A549 (cell line): Measurements from ENCODE around the gene ZXDC.

Source experiments
- CTCF ChIP-seq: fragments of >200 bp; sonication (Bioruptor Twin); formaldehyde crosslinking; IDR thresholded peaks from 3 replicates; pipeline ENCODE4 v1.5.1; 2016
- KDM1A ChIP-seq: fragments of 200-600 bp; sonication (generic); IDR thresholded peaks from 2 replicates; pipeline ENCODE4 v1.6.1; 2016; ENCODE audit warnings: low read depth, mild to moderate bottlenecking
- POLR2A ChIP-seq: IDR thresholded peaks from 2 replicates; pipeline ENCODE4 v1.6.1; 2012; ENCODE audit warnings: mild to moderate bottlenecking, low read length
- POLR2AphosphoS2 ChIP-seq: conservative IDR thresholded peaks from 2 replicates; pipeline ENCODE4 v1.6.1; 2012; ENCODE audit warnings: low read length, improper control_type of control experiment, inconsistent platforms
- RFX5 ChIP-seq: fragments of 450-650 bp; IDR thresholded peaks from 2 replicates; pipeline ENCODE4 v1.7.1; 2014; ENCODE audit warnings: antibody characterized with exemption, mild to moderate bottlenecking, moderate library complexity
- ZSCAN20 ChIP-seq: fragments of 250-450 bp; sonication (Bioruptor Pico); IDR thresholded peaks from 2 replicates; pipeline ENCODE4 v1.8.0; 2022; ENCODE audit warnings: mild to moderate bottlenecking, moderate library complexity
- TF ChIP-seq, protein P1 (sequence below): IDR thresholded peaks from 2 replicates; pipeline ENCODE4 v1.6.1; 2012

GRCh38 chr3:126436826-126437717, 38.6 kb downstream of the ZXDC start:
- TF ChIP-seq KDM1A, result no peak
- no peak for TF ChIP-seq CTCF
- TF ChIP-seq, protein P1, sequence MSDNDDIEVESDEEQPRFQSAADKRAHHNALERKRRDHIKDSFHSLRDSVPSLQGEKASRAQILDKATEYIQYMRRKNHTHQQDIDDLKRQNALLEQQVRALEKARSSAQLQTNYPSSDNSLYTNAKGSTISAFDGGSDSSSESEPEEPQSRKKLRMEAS, result no peak
- TF ChIP-seq POLR2AphosphoS2, result no peak
- no peak for TF ChIP-seq POLR2A
- no peak for TF ChIP-seq ZSCAN20 (CRISPR knock-in tag)
- no peak for TF ChIP-seq RFX5
